Activated CD4-positive, alpha-beta T cell treated with anti-CD3 and anti-CD28 coated beads, Interleukin-2, Interleukin-6, amounts not matched to agents 100 ng/mL and 50 ng/mL, durations not matched to agents 16 hours and 8 hours (primary cell): ENCODE data around the gene SPEG.
"Not testable (repeated sequence)": the region's sequence is repeated elsewhere in the genome, so short reads cannot be mapped to it uniquely, and the experiment has no call there.

Experiments used
- DNase-seq: peaks from one replicate; pipeline ENCODE4 v3.0.0-alpha.2; 2020

The SPEG gene

DNA sequence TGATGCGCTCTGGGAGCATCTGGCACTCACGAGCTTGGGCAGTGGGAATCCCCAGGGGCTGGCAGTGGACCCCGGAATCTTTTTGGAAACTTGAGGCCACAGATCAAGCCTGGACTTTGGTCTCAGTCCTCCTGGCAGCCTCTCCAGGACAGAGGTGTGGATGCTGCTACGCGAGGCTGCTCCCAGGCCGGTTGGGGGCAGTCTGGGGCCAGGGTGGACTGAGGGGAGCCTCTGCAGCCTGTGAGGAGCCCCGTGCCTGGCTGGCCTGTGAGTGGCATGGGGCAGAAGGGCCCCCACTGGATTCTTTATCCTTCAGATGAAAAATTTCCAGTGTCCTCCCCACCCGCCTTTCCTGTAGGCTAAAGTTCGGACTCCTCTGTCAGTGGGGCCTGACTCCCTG, 29.2 kb upstream of the SPEG start:
- no peak for DNase-seq

DNA sequence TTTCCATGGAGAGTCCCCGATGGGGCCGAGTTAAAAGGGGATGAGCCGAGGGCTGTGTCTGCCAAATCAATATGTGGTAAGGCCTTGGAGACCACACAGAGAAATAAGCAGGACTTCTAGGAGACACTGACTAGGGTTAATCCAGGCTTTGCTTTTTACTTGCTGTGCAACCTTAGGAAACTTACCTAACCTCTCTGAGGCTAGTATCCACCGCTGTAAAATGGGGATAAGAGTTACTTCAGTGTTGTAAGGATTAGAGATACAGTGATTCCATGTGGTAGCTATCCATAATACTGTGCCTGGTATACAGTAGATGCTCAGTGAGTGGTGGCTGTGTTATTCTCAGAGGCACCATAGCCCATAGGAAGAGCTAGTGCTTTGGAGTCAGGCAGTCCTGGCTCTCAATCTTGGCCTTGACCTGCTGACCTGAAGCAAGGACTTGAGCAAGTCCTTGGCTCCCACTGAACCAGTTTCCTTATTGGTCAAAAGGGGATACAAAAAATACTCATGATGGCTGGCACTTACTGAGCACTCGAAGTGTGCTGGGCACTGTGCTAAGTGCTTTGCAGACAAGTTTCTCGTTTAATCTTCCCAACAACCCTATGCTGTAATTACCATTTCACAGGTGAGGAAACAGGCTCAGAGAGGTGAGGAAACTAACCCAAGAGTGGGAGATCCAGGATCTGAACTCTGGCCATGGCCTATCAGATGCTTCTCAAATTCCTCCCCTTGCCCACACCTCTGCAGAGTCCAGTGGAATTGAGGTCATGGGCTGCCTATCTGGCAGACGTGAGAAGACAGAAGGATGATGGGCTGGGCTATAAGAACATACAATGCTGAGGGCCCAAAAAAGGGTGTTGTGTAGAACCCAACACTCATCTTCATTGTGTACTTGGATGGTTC, 28.4 kb upstream of the SPEG start:
- no peak for DNase-seq

GRCh38 chr2:219406861-219407230, 27.8 kb upstream of the SPEG start:
- no peak for DNase-seq

DNA sequence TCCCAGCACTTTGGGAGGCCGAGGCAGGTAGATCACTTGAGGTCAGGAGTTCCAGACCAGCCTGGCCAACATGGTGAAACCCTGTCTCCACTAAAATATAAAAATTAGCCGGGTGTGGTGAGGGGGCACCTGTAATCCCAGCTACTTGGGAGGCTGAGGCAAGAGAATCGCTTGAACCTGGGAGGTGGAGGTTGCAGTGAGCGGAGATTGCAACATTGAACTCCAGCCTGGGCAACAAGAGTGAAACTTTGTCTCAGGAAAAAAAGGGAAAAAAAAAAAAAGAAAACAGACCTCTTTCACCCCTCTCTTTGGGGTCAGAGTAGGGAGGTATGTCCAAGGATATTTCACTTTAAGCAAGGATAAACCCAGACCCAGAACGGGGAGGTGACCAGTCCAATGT, 27.3 kb upstream of the SPEG start:
- not testable (repeated sequence) for DNase-seq

- DNase-seq = no peak
Observed at GRCh38 chr2:219408204-219408603, 26.4 kb upstream of the SPEG start.

GRCh38 chr2:219408631-219409030, 26.0 kb upstream of the SPEG start:
- no peak for DNase-seq

DNA sequence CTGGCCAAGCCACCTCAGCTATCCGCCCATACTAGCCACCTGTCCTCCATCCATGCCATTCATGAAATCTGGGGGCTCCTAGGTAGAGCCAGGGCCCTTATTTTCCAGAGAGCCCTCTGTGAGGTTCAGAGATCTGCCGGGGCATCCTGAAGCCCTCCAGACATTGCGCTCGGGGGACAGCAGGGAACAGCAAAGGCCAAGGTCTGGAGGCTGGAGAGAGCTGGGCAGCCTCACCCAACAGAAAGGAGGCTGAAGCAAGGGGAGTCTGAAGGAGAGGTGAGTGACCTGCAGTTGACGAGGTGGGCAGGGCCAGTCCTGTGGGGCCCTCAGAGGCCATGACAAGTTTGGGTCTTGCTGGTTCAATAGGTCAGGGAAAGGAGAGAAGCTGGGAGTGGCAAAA, 25.0 kb upstream of the SPEG start:
- DNase-seq = no peak

GRCh38 chr2:219410390-219410789, 24.3 kb upstream of the SPEG start:
- no peak for DNase-seq

DNA sequence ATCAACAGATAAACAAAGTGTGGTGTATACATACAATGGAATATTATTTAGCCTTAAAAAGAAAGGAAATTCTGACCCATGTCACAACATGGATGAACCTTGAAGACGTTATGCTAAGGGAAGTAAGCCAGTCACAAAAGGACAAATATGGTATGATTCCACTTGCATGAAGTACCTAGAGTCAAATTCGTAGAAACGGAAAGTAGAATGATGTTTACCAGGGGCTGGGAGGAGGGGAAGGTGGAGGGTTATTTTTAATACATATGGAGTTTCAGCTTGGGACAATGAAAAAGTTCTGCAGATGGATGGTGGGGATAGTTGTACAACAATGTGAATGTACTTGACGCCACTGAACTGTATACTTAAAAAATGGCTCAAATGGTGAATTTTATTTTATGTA, 19.8 kb upstream of the SPEG start:
- no peak for DNase-seq

DNA sequence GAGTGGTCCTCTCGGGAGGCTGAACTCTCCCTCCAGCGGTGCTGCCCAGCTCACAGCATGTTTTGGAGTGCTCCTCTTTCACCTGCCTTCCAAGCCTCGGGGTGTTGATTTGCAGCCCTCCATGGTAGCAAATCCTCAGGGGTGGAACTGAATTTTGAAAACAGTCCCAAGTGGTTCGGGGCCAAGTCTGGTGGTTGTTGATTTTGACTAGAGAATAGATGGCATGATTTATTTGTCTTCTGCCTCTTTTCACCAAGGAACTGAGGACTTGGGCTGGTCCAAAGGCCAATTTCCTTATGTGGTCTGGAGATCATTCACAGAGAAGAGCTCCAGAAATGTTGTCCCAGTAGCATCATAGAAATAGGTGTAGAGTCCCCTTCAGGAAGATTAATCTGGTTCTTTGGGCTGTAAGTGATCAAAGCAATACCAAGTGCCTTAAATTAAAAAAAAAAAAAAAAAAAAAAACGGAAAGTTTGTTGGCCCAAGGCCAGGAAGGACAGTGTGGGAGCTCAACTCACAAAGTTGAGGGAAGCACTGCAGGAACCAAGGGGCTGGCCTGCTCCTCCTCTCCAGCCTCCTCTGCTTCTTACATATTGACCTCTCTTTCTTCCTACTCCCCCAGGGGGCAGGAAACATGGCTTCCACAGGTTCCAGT, 18.9 kb upstream of the SPEG start:
- DNase-seq = no peak

DNA sequence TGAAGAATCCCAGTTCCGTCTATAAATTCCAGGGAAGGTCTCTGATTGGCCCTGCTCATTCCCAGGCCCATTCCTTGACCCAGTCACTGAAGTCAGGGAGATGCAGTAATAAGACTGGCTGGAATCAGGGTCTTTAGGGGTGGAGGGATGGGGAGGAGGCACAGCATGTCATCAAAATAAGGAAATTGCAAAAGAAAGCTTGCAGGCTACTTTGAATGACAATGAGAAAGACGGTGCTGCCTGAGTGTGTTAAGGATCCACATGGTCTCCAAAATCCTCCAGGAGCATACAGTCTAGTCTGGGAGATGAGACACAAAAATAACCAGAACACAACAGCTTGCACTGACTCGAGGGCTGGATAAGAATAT, 18.4 kb upstream of the SPEG start:
- no peak for DNase-seq

DNA sequence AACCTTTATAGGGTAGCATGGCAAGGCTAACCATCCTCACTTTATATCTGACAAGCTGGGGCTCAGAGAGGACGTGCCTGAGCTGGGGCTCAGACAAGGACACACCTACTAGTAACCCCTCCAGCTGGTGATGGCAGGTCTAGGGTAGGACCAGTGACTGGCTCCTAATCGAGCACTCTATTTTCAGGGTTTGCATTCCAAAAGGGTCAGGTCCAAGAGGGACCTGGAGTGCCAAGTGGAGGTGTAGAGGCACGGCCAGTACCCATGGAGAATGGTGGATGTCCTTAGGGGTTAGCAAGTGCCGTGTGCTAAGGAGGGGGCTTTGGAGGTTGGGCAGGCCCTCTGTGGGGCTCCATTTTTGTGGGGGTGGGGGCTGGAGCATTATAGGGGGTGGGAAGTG, 17.7 kb upstream of the SPEG start:
- DNase-seq = no peak

- no peak for DNase-seq
Observed at GRCh38 chr2:219417374-219417773, 17.3 kb upstream of the SPEG start.

DNA sequence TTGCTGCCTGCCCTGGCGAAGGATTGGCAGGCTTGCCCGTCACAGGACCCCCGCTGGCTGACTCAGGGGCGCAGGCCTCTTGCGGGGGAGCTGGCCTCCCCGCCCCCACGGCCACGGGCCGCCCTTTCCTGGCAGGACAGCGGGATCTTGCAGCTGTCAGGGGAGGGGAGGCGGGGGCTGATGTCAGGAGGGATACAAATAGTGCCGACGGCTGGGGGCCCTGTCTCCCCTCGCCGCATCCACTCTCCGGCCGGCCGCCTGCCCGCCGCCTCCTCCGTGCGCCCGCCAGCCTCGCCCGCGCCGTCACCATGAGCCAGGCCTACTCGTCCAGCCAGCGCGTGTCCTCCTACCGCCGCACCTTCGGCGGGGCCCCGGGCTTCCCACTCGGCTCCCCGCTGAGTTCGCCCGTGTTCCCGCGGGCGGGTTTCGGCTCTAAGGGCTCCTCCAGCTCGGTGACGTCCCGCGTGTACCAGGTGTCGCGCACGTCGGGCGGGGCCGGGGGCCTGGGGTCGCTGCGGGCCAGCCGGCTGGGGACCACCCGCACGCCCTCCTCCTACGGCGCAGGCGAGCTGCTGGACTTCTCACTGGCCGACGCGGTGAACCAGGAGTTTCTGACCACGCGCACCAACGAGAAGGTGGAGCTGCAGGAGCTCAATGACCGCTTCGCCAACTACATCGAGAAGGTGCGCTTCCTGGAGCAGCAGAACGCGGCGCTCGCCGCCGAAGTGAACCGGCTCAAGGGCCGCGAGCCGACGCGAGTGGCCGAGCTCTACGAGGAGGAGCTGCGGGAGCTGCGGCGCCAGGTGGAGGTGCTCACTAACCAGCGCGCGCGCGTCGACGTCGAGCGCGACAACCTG, 16.3 kb upstream of the SPEG start, which contains the start of gene DES:
Gene DES (plus strand): TSS at position 223 of the 857 bp plus-strand sequence. CDS start 86 bp downstream, at position 309.
- no peak for DNase-seq

- no peak for DNase-seq
Observed at GRCh38 chr2:219419012-219419324, 15.7 kb upstream of the SPEG start.

DNA sequence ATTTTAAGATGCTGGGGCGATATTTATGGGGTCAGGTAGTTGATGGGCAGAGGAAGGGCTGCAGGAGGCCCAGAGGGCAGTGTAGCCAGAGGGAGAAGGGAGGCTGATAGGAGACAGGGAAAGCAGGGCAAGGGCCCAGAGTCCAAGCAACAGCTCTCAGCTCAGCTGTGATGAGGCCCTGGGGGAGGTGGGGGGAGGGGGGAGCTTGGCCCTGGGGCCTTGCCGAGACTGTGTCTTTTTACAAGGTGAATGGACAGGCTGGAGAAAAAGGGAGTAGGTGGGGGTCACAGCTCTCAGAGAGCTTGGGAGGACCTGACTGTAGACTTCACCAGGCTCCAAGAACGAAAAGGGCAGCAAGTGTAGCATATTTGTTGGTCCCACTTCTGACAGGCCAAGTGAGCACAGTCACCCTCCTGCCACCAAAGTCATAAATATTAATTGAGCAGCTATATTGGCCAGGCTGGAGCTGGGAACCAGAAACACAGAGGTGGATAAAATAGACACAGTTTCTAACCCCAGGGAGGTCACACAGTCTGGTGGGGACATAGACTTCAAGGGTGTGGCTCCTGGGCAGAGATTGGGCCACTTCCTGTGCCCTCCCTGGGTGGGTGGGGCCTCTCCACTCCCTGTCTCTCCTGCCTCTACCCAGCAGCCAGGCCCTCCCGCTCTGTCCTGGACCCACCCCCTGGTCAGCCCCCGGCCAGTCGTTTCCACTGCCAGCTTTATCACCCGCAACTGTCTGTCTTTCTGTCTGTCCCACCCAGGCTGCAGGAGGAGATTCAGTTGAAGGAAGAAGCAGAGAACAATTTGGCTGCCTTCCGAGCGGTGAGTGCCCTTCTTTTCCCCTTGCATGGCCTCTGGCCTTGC, 15.1 kb upstream of the SPEG start:
- DNase-seq = no peak

DNA sequence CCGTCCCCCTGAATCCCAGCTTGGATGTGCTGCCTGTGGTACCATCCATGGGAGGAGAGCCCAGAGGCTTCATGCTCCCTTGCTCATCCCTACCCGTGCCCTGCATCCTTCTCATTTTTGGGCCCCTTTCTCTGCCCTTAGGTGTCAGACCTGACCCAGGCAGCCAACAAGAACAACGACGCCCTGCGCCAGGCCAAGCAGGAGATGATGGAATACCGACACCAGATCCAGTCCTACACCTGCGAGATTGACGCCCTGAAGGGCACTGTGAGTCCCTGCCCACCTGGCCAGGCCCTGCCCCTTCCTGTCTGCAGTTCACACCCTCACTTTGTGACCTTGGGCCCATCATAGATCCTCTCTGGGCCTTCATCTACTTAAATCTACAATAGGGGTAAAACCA, 14.0 kb upstream of the SPEG start:
- DNase-seq = no peak

DNA sequence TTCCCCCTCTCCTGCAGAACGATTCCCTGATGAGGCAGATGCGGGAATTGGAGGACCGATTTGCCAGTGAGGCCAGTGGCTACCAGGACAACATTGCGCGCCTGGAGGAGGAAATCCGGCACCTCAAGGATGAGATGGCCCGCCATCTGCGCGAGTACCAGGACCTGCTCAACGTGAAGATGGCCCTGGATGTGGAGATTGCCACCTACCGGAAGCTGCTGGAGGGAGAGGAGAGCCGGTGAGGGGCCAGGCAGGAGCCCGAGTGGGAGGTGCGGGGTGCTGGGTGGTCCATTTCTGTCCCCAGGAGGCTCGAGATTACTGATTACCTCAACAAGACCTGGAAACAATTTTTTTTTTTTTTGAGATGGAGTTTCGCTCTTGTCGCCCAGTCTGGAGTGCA, 13.3 kb upstream of the SPEG start:
- DNase-seq = no peak

- DNase-seq = no peak
Observed at GRCh38 chr2:219422952-219423534, 11.6 kb upstream of the SPEG start.

- no peak for DNase-seq
Observed at GRCh38 chr2:219423652-219424377, 10.8 kb upstream of the SPEG start.

DNA sequence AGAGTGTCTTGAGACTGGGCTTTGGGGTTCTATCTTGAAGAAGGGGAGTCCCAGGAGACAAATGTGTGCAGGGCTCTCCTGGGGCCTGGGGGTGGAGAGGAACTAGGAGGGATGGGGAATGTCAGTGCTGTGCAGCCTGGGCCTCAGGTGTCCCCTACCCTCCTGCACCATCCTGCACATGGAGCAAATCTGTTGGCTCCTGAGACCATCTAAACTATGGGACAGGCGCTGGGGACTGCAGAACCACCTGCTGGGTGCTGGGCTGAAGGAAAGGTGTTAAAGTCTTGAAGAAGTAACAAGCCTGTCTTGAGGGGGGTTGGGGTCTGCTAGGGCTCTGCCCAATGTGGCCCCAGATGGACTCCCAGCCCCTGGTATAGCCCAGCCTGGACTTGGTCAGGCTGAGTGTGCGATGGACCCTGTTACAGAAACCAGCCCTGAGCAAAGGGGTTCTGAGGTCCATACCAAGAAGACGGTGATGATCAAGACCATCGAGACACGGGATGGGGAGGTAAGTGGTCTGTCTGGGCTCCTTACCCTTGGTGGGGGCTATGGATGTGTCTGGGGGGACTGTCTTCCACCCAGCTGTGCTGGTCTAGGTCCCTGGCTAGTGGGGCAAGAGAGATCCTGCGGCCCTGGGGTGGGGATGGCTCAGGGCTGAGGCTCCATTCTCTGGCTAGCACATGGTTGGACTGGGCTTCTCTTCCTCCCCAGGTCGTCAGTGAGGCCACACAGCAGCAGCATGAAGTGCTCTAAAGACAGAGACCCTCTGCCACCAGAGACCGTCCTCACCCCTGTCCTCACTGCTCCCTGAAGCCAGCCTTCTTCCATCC, 9.2 kb upstream of the SPEG start:
- no peak for DNase-seq
